Measurements from ENCODE around the gene DPH6. TPM values are rescaled to one million over a fixed set of nuclear protein-coding genes. Genes with fewer than 3 reads are reported as not detected.

The DPH6 gene
- total RNA-seq, 1 experiment from 2014 or later, result 25.7 TPM

GRCh38 chr15:35559683-35560082 is 13.7 kb upstream of the DPH6 start:
- no peak for TF ChIP-seq EZH2 (IDR thresholded peaks at IDR 0.05; ENCODE audit: borderline replicate concordance, low read depth, low read length, poor library complexity, severe bottlenecking)
- no peak for TF ChIP-seq CTCF (conservative IDR thresholded peaks at IDR 0.05; ENCODE audit: low read depth, low read length)
- CTCF ChIA-PET, result no interaction called here

GRCh38 chr15:35557544-35557943 is 11.6 kb upstream of the DPH6 start:
- CTCF ChIA-PET, result interaction anchor here (0.6 kb wide), 1 partner anchor 42 kb away, joined by 4 read pairs; no protein-coding TSS in a partner anchor
- DNase-seq (ENCODE audit: low spot score), result peak; percentile 58
- no peaks in the 10 kb centered on the region for H3K36me3 ChIP-seq (ENCODE audit: insufficient read depth, low read length, poor library complexity, severe bottlenecking)
- POLR2A ChIA-PET (ENCODE audit: low non-redundant PET), result no interaction called here
- peaks cover 6% of the 10 kb centered on the region for H3K4me1 ChIP-seq (ENCODE audit: insufficient read depth, low read length, poor library complexity, severe bottlenecking)
- H3K4me3 ChIP-seq (ENCODE audit: low read depth, low read length, poor library complexity, severe bottlenecking), result no peak overlapping the region
- intact Hi-C loops (cut with micrococcal nuclease; ENCODE audit: unreplicated experiment), result no loop called here
- no peaks in the 10 kb centered on the region for H3K27me3 ChIP-seq (replicated peaks; ENCODE audit: insufficient read depth, low read depth, low read length, poor library complexity)
- no TSS peak for BruUV-seq (replicated peaks)
- no peak overlapping the region for H3K27ac ChIP-seq (ENCODE audit: low read depth, low read length, poor library complexity, severe bottlenecking)
- TF ChIP-seq EZH2 (IDR thresholded peaks at IDR 0.05; ENCODE audit: borderline replicate concordance, low read depth, low read length, poor library complexity, severe bottlenecking) (no peak), CTCF (conservative IDR thresholded peaks at IDR 0.05; ENCODE audit: low read depth, low read length) (no peak)
- no peaks in the 10 kb centered on the region for H3K9me3 ChIP-seq (ENCODE audit: low read depth, low read length, poor library complexity, severe bottlenecking)

More at GRCh38 chr15:35559683-35560082, 13.7 kb upstream of the DPH6 start:
- H3K36me3 ChIP-seq (ENCODE audit: insufficient read depth, low read length, poor library complexity, severe bottlenecking), result no peaks in the 10 kb centered on the region
- peaks cover 6% of the 10 kb centered on the region for H3K4me1 ChIP-seq (ENCODE audit: insufficient read depth, low read length, poor library complexity, severe bottlenecking)
- POLR2A ChIA-PET (ENCODE audit: low non-redundant PET), result no interaction called here
- H3K27me3 ChIP-seq (replicated peaks; ENCODE audit: insufficient read depth, low read depth, low read length, poor library complexity), result no peaks in the 10 kb centered on the region
- no TSS peak for BruUV-seq (replicated peaks)
- H3K27ac ChIP-seq (ENCODE audit: low read depth, low read length, poor library complexity, severe bottlenecking), result no peak overlapping the region
- H3K9me3 ChIP-seq (ENCODE audit: low read depth, low read length, poor library complexity, severe bottlenecking), result no peaks in the 10 kb centered on the region
- intact Hi-C loops (cut with micrococcal nuclease; ENCODE audit: unreplicated experiment), result no loop called here
- H3K4me3 ChIP-seq (ENCODE audit: low read depth, low read length, poor library complexity, severe bottlenecking), result no peak overlapping the region
- no peak for DNase-seq (ENCODE audit: low spot score)

- peaks cover 6% of the 10 kb centered on the region for H3K4me1 ChIP-seq (ENCODE audit: insufficient read depth, low read length, poor library complexity, severe bottlenecking)
- intact Hi-C loops (cut with micrococcal nuclease; ENCODE audit: unreplicated experiment), result no loop called here
- TF ChIP-seq CTCF (conservative IDR thresholded peaks at IDR 0.05; ENCODE audit: low read depth, low read length) (no peak), EZH2 (IDR thresholded peaks at IDR 0.05; ENCODE audit: borderline replicate concordance, low read depth, low read length, poor library complexity, severe bottlenecking) (no peak)
- ChIA-PET POLR2A (ENCODE audit: low non-redundant PET) (interaction anchor here (0.5 kb wide), 1 partner anchor 200 kb away, joined by 3 read pairs; no protein-coding TSS in a partner anchor), CTCF (interaction anchor here (0.6 kb wide), 1 partner anchor 41 kb away, joined by 4 read pairs; no protein-coding TSS in a partner anchor)
- H3K27ac ChIP-seq (ENCODE audit: low read depth, low read length, poor library complexity, severe bottlenecking), result no peak overlapping the region
- no TSS peak for BruUV-seq (replicated peaks)
- no peak for DNase-seq (ENCODE audit: low spot score)
- no peaks in the 10 kb centered on the region for H3K27me3 ChIP-seq (replicated peaks; ENCODE audit: insufficient read depth, low read depth, low read length, poor library complexity)
- no peaks in the 10 kb centered on the region for H3K9me3 ChIP-seq (ENCODE audit: low read depth, low read length, poor library complexity, severe bottlenecking)
- no peak overlapping the region for H3K4me3 ChIP-seq (ENCODE audit: low read depth, low read length, poor library complexity, severe bottlenecking)
- H3K36me3 ChIP-seq (ENCODE audit: insufficient read depth, low read length, poor library complexity, severe bottlenecking), result no peaks in the 10 kb centered on the region
Observed at GRCh38 chr15:35557012-35557411, 11.0 kb upstream of the DPH6 start.

Data from A673 (cell line).